GM13976 (cell line): ENCODE data around the gene EVI5L.

ENCODE experiments used
- DNase-seq: peaks from one replicate; pipeline ENCODE4 v3.0.0; 2012; ENCODE audit warnings: low spot score
- CTCF ChIP-seq: IDR thresholded peaks from 2 replicates; pipeline ENCODE4 v1.5.1; 2012; ENCODE audit warnings: borderline replicate concordance, mild to moderate bottlenecking; ENCODE audit not compliant: insufficient read depth; ENCODE audit errors: extremely low read depth, missing control alignments, control extremely low read depth
- in situ Hi-C: fragments of 300-500 bp; cut with MboI; formaldehyde crosslinking; loops from one replicate; pipeline ENCODE4 v1.12.0; 2022; ENCODE audit warnings: low sequenced_read_pairs, mixed read lengths, inconsistent platforms; ENCODE audit not compliant: unreplicated experiment

EVI5L gene

GRCh38 chr19:7903244-7904073, 73.4 kb downstream of the EVI5L start, which contains the start of gene MAP2K7:
TSS of gene MAP2K7 (plus strand) at chr19:7903877. CDS start at chr19:7903945, 68 bp downstream.
- DNase-seq = peak; percentile 100
- in situ Hi-C loops = no loop called here
- TF ChIP-seq CTCF = peak; percentile 91

- DNase-seq = peak; percentile 86
- in situ Hi-C loops = no loop called here
- TF ChIP-seq CTCF = no peak
Measured at GRCh38 chr19:7904074-7905020, 74.3 kb downstream of the EVI5L start.

GRCh38 chr19:7905268-7905667, 75.2 kb downstream of the EVI5L start:
- no peak for TF ChIP-seq CTCF
- DNase-seq = no peak
- in situ Hi-C loops = no loop called here

GRCh38 chr19:7905859-7906258, 75.8 kb downstream of the EVI5L start:
- in situ Hi-C loops = no loop called here
- TF ChIP-seq CTCF = no peak
- DNase-seq = no peak

GRCh38 chr19:7907122-7907521, 77.1 kb downstream of the EVI5L start:
- TF ChIP-seq CTCF = no peak
- no peak for DNase-seq
- in situ Hi-C loops = no loop called here

GRCh38 chr19:7907544-7907943, 77.5 kb downstream of the EVI5L start:
- in situ Hi-C loops = no loop called here
- no peak for DNase-seq
- TF ChIP-seq CTCF = no peak
